ENCODE results near the gene FAM72D.
"Not testable (repeated sequence)": the region's sequence is repeated elsewhere in the genome, so short reads cannot be mapped to it uniquely, and the experiment has no call there.

Gene FAM72D

DNA sequence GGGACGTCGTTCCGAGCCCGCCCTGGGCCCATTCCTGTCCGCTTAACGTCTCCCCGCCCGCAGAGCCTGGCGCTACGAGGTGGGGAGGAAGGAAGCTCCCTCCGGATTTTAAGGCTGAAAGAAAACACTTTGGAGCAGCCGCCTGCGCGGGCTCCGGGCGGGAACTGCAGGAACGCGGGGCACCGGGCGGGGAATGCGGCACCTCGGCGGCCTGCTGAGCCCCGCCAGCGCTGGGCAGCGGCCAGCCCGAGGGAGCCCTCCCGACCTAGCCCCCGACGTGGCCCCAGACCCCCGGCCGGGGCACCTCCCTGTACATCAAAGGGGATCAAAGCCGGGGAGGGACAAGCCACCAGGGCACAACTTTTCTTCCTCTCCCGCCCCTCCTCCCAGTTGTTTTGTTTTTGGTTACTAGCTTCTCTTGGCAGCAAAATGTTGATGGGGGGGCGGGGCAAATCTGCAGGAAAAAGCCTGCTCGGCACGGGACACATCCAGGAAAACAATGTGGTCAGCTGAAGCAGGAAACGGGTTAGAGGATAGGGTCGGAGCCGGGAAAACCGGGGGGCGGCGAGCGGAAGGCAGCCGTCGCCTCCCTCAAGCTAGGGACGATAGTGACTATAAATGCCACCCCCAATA is 2.1 kb upstream of the FAM72D start:
- FAIRE-seq: not testable (repeated sequence)

DNA sequence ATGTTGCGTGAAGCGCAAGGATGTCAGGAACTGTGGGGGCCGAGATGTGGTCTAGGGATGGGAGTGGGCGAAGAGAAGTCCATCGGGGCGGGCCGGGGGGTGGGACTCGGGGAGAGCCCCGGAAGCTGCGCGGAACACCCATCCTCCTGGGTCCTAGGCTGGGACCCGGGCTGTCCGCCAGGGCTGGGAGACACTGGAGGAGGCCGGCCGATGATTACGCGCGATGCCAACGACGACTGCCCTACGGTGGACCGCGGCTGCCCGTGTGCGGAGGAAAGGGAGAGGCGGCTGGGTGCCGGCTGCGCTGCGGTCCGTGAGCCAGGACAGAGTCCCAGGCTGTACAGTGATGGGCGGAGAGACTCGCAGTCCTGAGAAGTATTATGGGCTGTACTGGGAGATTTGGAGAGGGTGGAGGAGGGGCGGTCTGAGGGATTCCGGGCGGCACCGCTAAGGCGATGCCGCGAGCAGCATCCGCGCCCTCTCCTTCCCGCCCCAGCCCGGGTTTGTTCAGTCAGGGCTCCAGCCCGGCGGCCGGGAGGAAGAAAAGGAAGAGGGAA is 1.0 kb upstream of the FAM72D start:
- FAIRE-seq: not testable (repeated sequence)

GRCh38 chr1:145101725-145102124 is 6.0 kb downstream of the FAM72D start:
- peak; percentile 50 for FAIRE-seq

GRCh38 chr1:145103294-145103693 is 7.5 kb downstream of the FAM72D start:
- not testable (repeated sequence) for FAIRE-seq

DNA sequence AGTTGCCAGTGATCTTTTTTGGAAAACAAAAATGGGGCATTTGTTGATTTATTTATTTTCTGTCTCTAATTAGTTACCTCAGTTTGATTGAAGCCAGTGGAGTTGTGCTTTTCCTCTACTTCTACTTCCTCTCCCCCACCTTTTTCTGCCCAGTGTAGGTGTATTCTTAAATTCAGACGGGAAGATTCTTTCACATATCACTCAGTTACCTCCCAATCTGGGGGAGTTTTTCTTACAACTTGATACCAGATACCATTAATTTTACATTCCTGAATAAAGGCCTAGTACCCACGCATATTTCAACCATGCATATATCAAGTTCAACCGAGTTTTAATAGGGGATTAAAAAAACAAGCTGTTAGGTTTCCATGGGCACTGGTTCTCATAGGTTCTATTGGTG is 15.9 kb downstream of the FAM72D start:
- not testable (repeated sequence) for FAIRE-seq

- not testable (repeated sequence) for FAIRE-seq
These were observed 16.9 kb downstream of the FAM72D start for GRCh38 chr1:145112703-145113102.

DNA sequence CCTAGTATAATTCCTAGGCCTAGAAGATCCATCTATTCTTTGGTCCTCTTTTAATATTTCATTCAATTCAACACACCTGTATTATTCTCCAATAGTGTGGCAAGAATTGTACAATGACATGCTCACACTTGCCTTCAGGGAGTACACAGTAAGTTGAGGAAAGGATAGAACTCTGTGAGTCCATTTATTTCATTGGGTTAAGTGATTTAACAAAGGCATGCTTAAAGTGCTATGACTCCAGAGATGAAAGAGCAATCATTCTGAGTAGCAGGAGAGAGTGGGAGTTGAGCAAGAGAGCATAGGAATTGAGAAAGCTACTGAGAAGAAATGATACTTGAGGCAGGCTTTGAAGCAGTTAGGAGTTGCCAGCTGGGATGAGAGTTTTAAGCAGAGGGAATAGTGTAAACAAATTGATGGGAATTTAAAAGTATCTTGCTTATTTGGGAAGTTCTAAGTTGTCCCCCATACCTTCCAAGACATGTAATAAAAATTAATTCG is 18.8 kb downstream of the FAM72D start:
- FAIRE-seq: not testable (repeated sequence)

GRCh38 chr1:145115587-145116493 is 20.1 kb downstream of the FAM72D start:
- FAIRE-seq: not testable (repeated sequence)

DNA sequence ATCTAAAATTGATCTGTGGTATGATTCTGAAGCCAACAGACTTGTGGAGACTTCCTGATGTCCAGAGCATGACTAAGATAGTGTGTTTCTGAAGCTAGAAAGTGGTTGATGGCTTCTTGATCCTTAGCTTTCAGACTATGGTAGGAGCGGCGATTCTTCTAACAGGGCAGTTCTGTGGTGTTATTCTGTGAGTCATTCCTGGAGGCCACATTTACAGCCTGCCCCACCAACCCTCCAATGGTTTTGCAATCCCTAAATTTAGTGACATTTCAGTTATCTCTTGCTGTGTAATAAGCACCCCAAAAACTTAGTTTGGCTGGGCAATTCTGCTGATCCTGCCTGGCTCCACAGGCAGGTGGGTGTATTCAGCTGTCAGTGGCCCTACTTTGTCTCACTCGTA is 24.1 kb downstream of the FAM72D start:
- not testable (repeated sequence) for FAIRE-seq

DNA sequence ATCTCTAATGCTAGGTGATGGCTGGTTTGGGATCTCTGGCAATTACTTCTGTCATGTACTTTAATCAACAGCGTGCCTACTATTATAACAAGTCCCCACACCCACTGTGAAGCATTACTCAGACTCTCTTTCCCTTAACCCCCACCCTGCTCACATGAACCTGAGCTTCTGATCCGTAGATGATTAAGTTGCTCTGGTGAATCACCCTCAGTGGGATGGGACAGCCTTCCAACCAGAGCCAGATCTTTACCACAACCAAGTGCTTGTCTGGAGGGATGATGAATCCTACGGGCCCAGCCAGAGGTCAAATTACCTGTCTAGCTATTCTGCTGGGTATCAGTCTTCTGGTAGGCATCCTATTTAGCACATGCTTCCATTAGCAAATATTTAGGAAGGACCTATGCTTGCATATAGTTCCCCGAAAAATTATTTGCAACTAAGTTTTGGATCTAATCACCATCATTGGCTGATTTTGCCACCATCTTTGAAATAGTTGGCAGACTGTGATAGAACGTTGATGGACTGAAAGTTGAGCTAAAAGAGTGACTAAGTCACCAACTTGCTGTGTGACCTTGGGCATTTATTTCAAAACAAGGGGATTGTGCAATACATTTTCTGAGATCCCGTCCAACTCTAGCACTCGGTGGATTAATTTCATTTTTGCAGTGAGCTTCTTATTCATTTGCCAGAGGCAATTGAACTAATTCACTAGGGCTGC is 26.7 kb downstream of the FAM72D start:
- not testable (repeated sequence) for FAIRE-seq

GRCh38 chr1:145123062-145123395 is 27.3 kb downstream of the FAM72D start:
- FAIRE-seq: not testable (repeated sequence)

DNA sequence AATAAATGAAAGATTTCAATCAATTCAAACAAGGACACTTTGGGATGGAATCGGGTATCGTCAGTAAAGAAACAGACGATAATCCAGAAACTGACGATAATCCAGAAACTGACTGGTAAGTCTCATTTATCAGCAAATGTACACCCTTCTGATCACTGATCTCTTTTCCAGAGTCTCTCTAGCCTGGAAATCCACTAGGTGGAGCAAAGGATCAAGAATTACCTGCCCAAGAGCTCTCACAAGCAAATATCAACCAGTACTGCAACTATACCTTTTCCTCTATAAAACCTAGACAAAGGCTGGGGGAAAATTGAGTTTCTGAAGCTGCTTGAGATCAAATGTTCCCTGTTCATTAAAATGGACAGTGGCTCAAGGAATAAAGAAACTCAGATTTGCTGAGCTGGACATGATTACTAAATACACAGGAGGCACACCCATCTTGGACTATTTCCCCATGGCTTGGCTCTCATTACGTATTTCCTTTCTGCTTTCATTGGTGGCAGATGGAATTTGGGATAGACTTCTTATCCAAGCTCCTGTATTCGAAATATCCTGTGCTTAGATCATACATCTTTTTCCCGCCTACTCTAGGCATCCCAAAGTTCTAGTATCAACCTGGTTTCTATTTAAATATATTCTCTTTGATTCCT is 28.3 kb downstream of the FAM72D start:
- FAIRE-seq: not testable (repeated sequence)

GRCh38 chr1:145125112-145125511 is 29.3 kb downstream of the FAM72D start:
- FAIRE-seq: not testable (repeated sequence)

DNA sequence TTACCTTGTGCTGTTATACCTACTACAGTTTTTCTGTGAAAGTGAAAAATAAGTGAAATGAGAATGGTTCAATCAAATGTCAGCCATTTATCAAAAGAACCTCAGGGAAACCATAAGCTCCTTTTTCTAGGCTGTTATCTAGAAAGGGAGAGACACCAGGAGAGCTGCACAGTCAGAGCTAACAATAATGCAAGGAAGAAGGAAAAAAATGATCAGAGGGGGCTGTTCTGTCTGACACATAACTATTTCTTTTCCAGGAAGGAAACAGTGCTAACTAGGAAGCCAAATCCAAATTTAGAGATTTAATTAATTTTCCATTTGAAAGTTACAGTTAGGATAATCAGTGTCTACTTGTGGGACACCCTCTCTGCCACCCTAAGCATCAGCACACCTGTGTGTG is 31.4 kb downstream of the FAM72D start:
- FAIRE-seq: not testable (repeated sequence)

- not testable (repeated sequence) for FAIRE-seq
These were observed 33.1 kb downstream of the FAM72D start for GRCh38 chr1:145128697-145129469.

DNA sequence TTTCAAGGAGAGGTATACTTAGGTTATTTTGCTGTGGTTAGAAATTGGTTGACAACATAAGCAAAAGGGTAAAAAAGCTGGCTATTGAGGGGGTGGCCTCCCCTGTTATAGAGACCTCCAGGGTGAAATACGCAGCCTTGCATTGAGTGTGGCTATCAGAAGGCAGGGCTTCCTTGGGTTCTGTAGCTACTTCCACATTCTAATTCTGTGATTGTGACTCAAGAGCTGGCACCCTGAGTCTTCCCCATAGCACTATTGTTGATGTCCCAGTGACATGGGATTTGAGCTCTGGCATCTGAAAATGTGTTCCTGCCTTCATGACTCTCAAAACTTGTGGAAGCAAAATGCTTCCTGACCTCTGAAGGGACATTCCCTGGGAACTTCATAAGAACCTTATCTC is 38.7 kb downstream of the FAM72D start:
- not testable (repeated sequence) for FAIRE-seq

- not testable (repeated sequence) for FAIRE-seq
These were observed 44.8 kb downstream of the FAM72D start for GRCh38 chr1:145140549-145140948.

GRCh38 chr1:145144264-145144913 is 48.6 kb downstream of the FAM72D start:
- not testable (repeated sequence) for FAIRE-seq

GRCh38 chr1:145146308-145146707 is 50.5 kb downstream of the FAM72D start:
- not testable (repeated sequence) for FAIRE-seq

GRCh38 chr1:145147172-145147571 is 51.4 kb downstream of the FAM72D start:
- FAIRE-seq: not testable (repeated sequence)

DNA sequence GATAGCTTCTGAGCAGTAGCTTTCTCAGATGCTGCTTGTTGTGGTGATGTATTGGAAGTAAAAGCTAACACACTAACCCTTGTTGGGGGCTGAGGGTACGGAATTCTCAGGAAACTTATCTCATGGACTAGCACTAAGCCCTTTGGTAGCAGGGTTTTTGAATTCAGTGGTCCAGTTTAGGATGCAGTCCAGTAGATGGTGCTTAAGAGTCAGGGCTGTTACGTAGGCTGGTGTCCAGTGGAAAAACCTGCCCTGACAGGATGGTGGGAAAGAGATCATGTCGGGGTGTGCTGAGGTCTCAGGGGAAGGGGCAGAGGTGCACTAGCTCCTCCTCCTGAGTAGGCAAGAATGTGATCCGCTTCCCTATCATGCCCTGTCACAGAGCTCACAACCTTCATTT is 59.6 kb downstream of the FAM72D start:
- not testable (repeated sequence) for FAIRE-seq
